Measurements from ENCODE around the gene SPSB4.

Gene SPSB4

GRCh38 chr3:141052201-141053069, 1.3 kb downstream of the SPSB4 start:
- no peak for DNase-seq (ENCODE audit: low read depth in 2 of 2)

- no peak for DNase-seq (ENCODE audit: low read depth in 2 of 2)
These were observed 4.0 kb downstream of the SPSB4 start for GRCh38 chr3:141055136-141055535.

- no peak for DNase-seq (ENCODE audit: low read depth in 2 of 2)
These were observed 4.6 kb downstream of the SPSB4 start for GRCh38 chr3:141055536-141056445.

- no peak for DNase-seq (ENCODE audit: low read depth in 2 of 2)
These were observed 5.6 kb downstream of the SPSB4 start for GRCh38 chr3:141056751-141057171.

GRCh38 chr3:141057436-141057835, 6.3 kb downstream of the SPSB4 start:
- no peak for DNase-seq (ENCODE audit: low read depth in 2 of 2)

- DNase-seq (ENCODE audit: low read depth in 2 of 2) = no peak
These were observed 7.0 kb downstream of the SPSB4 start for GRCh38 chr3:141057946-141058800.

- no peak for DNase-seq (ENCODE audit: low read depth in 2 of 2)
These were observed 7.8 kb downstream of the SPSB4 start for GRCh38 chr3:141058996-141059395.

- DNase-seq (ENCODE audit: low read depth in 2 of 2) = no peak
These were observed 8.7 kb downstream of the SPSB4 start for GRCh38 chr3:141059816-141060215.

- no peak for DNase-seq (ENCODE audit: low read depth in 2 of 2)
These were observed 9.2 kb downstream of the SPSB4 start for GRCh38 chr3:141060327-141060726.

- DNase-seq (ENCODE audit: low read depth in 2 of 2) = no peak
These were observed 12.7 kb downstream of the SPSB4 start for GRCh38 chr3:141063831-141064230.

- no peak for DNase-seq (ENCODE audit: low read depth in 2 of 2)
These were observed 13.2 kb downstream of the SPSB4 start for GRCh38 chr3:141064255-141064926.

- DNase-seq (ENCODE audit: low read depth in 2 of 2) = no peak
These were observed 14.1 kb downstream of the SPSB4 start for GRCh38 chr3:141065258-141065657.

GRCh38 chr3:141065841-141066805, 15.0 kb downstream of the SPSB4 start:
- DNase-seq (ENCODE audit: low read depth in 2 of 2) = no peak

- no peak for DNase-seq (ENCODE audit: low read depth in 2 of 2)
These were observed 16.2 kb downstream of the SPSB4 start for GRCh38 chr3:141067206-141067974.

- no peak for DNase-seq (ENCODE audit: low read depth in 2 of 2)
These were observed 19.1 kb downstream of the SPSB4 start for GRCh38 chr3:141070229-141070628.

- DNase-seq (ENCODE audit: low read depth in 2 of 2) = no peak
These were observed 19.7 kb downstream of the SPSB4 start for GRCh38 chr3:141070727-141071357.

- DNase-seq (ENCODE audit: low read depth in 2 of 2) = no peak
These were observed 20.6 kb downstream of the SPSB4 start for GRCh38 chr3:141071681-141072260.

- DNase-seq (ENCODE audit: low read depth in 2 of 2) = no peak
These were observed 21.8 kb downstream of the SPSB4 start for GRCh38 chr3:141072950-141073349.

All from stimulated activated CD8-positive, alpha-beta memory T cell treated with anti-CD3 and anti-CD28 coated beads, Interleukin-15, amount 100 ng/mL, for 48 hours (primary cell).